Lower leg skin (tissue), 4 donors: ENCODE data around the gene IKZF1. TPM values are rescaled to one million over a fixed set of nuclear protein-coding genes. Genes with fewer than 3 reads are reported as not detected.

ENCODE experiments used
- DNase-seq, 2 donors: peaks; one replicate each; pipeline ENCODE4 v3.0.0-alpha.2; 2019; ENCODE audit warnings: low spot score in 2 of 2
- H3K4me3 ChIP-seq: fragments of 200-600 bp; sonication (generic); 2 replicates; pipeline ENCODE4 v1.5.1; 2017; ENCODE audit warnings: mild to moderate bottlenecking, low read depth; ENCODE audit not compliant: poor library complexity, severe bottlenecking
- POLR2A ChIP-seq, 2 donors: fragments of 450-650 bp; IDR thresholded peaks; one replicate each; pipeline ENCODE4 v1.6.1; 2016 to 2017; ENCODE audit warnings: antibody characterized with exemption in 2 of 2, mild to moderate bottlenecking in 1 of 2, moderate library complexity in 1 of 2
- WGBS, 2 donors: methylation state at CpG; one replicate each; pipeline ENCODE4 v1.1.5; 2018; 5-methylcytosine and 5-hydroxymethylcytosine counted together
- intact Hi-C: fragments of 100-400 bp; cut with DNase I; formaldehyde crosslinking; loops from one replicate; pipeline ENCODE4 v1.15.0; 2023; ENCODE audit warnings: low total_unique reads
- total RNA-seq, 4 donors: library from RNA; depleted of rRNA; stranded (reverse); fragments of >200 nt; gene quantifications; one replicate each; pipeline ENCODE4 v1.1.0, GENCODE V29; 2016
- TF ChIP-seq, protein P1 (sequence below), 3 donors: fragments of 450-650 bp; IDR thresholded peaks; one replicate each; pipeline ENCODE4 v1.5.1; 2016; ENCODE audit warnings: antibody characterized with exemption in 3 of 3, mild to moderate bottlenecking in 3 of 3, moderate library complexity in 2 of 3

The IKZF1 gene
- total RNA-seq, 4 donors from 2014 or later = 5.3 to 10.8 (median 7.6) TPM

DNA sequence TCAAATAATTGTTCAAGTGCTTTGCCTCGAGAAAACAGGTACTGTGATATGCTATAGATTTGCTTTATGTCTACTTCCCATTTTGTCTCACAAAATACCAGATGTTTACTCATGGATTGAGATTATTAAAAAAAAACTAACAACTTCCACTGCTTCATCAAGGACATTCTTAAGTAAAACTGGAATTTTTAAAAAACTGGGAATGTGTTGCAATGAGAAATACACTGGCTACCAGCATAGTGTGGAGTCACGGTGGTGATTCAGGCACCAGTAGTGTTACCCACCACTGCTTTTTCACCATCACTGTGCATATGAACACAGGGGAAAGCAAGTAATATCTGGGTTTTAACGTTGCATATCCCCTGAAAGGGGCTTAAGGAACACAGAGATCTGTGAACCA, 124.4 kb downstream of the IKZF1 start:
- WGBS, 2 donors = 83 to 91% methylated on average over 3 of the region's 3 CpGs
- TF ChIP-seq, protein P1, sequence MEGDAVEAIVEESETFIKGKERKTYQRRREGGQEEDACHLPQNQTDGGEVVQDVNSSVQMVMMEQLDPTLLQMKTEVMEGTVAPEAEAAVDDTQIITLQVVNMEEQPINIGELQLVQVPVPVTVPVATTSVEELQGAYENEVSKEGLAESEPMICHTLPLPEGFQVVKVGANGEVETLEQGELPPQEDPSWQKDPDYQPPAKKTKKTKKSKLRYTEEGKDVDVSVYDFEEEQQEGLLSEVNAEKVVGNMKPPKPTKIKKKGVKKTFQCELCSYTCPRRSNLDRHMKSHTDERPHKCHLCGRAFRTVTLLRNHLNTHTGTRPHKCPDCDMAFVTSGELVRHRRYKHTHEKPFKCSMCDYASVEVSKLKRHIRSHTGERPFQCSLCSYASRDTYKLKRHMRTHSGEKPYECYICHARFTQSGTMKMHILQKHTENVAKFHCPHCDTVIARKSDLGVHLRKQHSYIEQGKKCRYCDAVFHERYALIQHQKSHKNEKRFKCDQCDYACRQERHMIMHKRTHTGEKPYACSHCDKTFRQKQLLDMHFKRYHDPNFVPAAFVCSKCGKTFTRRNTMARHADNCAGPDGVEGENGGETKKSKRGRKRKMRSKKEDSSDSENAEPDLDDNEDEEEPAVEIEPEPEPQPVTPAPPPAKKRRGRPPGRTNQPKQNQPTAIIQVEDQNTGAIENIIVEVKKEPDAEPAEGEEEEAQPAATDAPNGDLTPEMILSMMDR (IDR thresholded peaks at IDR 0.05) = no peak
- no peak for TF ChIP-seq POLR2A (IDR thresholded peaks at IDR 0.05)
- DNase-seq = no peak

DNA sequence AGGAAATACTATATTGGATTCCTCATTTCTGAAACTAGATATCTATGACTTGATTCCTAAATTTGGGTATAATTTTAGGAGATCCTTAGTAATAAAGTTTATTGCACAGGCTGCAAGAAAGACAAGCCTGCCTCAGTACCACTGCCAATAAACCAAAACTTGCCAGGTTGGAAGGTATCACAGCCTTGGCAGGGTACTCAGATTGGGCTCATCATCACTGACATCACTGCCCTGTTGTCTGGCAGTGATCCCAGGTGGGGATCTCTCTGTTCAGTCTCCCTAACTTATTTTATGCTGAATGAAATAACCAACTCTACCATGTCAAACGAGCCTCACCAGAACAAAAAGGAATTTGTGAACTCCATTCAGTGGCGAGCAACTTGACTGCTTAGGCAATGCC, 126.8 kb downstream of the IKZF1 start:
- DNase-seq = no peak
- H3K4me3 ChIP-seq = no peak overlapping the region
- WGBS, 2 donors = 52 to 53% methylated on average over 2 of the region's 2 CpGs
- intact Hi-C loops = no loop called here
- no peak for TF ChIP-seq POLR2A (IDR thresholded peaks at IDR 0.05)
- TF ChIP-seq, protein P1 (IDR thresholded peaks at IDR 0.05) = no peak

More for the DNA sequence above, 124.4 kb downstream of the IKZF1 start:
- no peak overlapping the region for H3K4me3 ChIP-seq
- intact Hi-C loops = no loop called here

DNA sequence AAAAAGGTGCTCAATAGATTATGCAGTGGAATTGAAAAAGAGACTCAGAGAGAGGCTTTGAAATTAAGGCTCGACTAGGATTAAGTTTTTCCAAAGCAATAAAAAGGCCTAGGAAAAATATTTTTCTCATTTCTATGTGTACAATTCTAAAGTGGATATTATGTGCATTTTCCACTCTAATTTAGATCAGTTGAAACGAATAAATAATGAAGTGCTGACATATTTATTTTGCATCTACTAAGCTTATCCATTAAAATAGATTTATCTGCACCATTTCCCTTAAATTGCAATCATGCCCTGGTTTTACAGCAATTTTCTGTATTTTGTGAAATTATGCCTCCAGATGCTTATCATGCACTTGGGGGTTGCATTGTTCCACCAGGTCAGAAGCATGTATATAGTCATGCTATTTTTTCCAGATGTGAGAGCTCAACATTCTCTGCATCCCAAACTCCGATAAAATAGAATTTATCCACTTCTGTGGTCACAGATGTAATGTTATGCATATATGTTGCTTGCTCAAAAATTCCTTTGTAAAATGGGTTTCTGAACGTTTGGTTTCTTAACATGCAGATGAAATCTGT, 127.3 kb downstream of the IKZF1 start:
- no peak for DNase-seq
- TF ChIP-seq POLR2A (IDR thresholded peaks at IDR 0.05) = no peak
- TF ChIP-seq, protein P1 (IDR thresholded peaks at IDR 0.05) = no peak
- 53 to 55% methylated on average over 4 of the region's 4 CpGs for WGBS, 2 donors
- intact Hi-C loops = no loop called here
- no peak overlapping the region for H3K4me3 ChIP-seq

DNA sequence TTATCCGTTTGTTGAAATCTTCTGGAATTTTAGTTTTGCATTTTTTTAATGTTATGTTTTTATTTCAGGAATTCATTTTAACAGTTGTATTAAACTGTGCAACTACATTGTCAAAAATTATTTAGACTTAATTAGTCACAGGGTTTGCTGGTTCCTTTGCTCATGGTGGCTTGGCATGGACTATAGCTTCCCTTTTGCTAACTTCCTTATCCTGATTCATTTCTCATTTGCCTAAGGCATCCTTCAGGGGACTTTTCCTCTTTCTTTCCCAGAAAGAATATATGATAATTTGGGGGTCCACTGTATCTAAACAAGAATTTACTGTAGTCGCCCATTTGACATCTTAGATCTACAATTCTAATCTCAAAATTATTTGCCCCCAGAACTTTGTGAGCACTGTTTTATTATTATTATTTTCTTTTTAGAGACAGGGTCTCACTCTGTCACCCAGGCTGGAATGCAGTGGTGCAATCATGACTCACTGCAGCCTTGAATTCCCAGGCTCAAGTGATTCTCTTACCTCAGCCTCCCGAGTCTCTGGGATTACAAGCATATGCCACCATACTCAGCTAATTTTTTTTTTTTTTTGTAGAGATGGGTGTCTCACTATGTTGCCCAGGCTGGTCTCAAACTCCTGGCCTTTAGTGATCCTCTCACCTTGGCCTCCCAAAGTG, 131.8 kb downstream of the IKZF1 start:
- intact Hi-C loops = no loop called here
- WGBS, 2 donors = 85 to 88% methylated on average over 3 of the region's 3 CpGs
- TF ChIP-seq, protein P1 (IDR thresholded peaks at IDR 0.05) = no peak
- TF ChIP-seq POLR2A (IDR thresholded peaks at IDR 0.05) = no peak
- H3K4me3 ChIP-seq = no peak overlapping the region
- DNase-seq = no peak

DNA sequence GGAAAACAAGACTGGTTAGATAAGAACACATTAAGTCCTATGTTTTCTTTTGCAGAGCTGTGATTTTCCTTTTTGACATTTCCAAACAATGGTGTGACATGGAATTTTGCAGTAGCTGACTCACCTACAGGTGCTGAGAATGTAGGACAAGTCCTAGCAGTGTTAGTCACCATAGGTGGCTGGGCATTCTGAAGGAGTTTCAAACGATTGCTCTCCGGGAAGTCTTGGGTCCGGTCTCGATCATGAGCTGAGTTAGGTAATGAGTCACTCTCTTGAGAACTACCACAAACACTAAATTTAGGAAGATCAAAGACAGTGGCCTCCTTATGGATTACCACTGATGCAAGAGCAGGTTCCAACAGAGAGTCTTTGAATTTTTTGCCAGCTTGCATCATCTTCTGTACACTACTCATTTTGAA, 142.0 kb downstream of the IKZF1 start:
- WGBS, 2 donors = 54 to 66% methylated on average over 4 of the region's 4 CpGs
- no peak overlapping the region for H3K4me3 ChIP-seq
- no peak for DNase-seq
- TF ChIP-seq, protein P1 (IDR thresholded peaks at IDR 0.05) = no peak
- intact Hi-C loops = no loop called here

DNA sequence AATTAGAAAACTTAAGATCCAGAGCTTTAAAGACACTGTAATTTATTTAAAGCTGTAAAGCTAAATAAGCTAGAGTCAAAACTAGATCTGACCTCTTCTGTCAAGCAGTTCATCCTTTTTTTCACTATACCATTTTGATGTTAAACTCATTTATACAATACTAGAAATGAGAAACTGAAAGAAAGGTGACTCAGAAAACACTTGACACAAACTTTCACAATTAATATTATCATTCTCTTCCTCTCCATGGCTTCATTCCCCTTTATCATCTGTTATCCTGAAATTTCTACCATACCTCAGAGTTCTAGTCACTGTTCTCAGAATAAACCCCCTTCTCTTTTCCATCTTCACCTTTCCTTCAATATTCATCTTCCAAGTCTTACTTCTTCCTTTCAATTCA, 144.3 kb downstream of the IKZF1 start:
- H3K4me3 ChIP-seq = no peak overlapping the region
- DNase-seq = no peak
- no peak for TF ChIP-seq POLR2A (IDR thresholded peaks at IDR 0.05)
- TF ChIP-seq, protein P1 (IDR thresholded peaks at IDR 0.05) = no peak
- intact Hi-C loops = no loop called here
